Measurements from ENCODE around the gene ZDHHC12. TPM values are rescaled to one million over a fixed set of nuclear protein-coding genes. Genes with fewer than 3 reads are reported as not detected.

Gene ZDHHC12
- total RNA-seq, 1 experiment from 2014 or later = 35.2 TPM

DNA sequence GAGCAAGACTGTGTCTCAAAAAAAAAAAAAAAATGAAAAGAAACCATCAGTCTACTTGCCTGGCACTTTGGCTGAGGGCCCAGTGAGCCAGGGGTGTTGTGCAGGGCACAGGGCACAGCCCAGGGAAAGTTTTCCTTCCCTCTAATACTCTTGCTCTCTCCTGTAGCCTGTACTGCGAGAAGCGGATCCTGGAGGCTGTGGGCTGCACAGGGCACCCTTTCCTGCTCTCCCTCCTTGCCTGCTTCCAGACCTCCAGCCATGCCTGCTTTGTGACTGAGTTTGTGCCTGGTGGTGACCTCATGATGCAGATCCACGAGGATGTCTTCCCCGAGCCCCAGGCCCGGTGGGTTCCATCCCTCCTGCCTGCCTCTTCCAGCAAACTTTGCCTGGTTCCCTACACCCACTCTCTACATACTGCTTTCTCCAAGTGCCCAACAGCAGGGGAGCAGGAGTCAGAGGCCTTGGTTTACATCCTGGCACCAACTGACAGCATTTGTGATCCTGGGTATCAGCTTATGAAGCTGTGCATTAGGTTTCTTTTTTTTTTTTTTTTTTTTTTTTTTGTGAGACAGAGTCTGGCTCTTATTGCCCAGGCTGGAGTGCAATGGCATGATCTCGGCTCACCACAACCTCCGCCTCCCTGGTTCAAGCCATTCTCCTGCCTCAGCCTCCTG, 7.2 kb downstream of the ZDHHC12 start:
- intact Hi-C loops (cut with micrococcal nuclease; ENCODE audit: unreplicated experiment) = no loop called here
- CTCF ChIA-PET = no interaction called here
- POLR2A ChIA-PET (ENCODE audit: low non-redundant PET) = no interaction called here

DNA sequence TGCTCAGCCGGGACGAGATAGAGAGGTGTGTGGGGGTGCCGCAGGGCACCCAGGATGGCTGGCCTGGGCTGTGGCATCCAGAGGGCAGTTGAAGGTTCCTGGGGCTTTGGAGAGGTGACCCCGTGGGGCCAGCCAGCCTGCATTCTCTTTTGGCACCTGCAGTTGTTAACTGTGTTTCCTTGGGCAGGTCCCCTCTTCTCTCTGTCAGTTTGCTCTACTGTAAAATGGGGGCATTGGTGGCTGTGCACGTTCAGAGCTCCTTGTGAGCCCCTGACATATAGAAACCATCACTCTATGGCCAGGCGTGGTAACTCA, 8.5 kb downstream of the ZDHHC12 start:
- H3K4me3 ChIP-seq (ENCODE audit: low read depth, low read length, poor library complexity, severe bottlenecking) = no peak overlapping the region
- no peaks in the 10 kb centered on the region for H3K36me3 ChIP-seq (ENCODE audit: insufficient read depth, low read length, poor library complexity, severe bottlenecking)
- no peaks in the 10 kb centered on the region for H3K27me3 ChIP-seq (replicated peaks; ENCODE audit: insufficient read depth, low read depth, low read length, poor library complexity)
- ChIA-PET CTCF (no interaction called here), POLR2A (ENCODE audit: low non-redundant PET) (no interaction called here)
- intact Hi-C loops (cut with micrococcal nuclease; ENCODE audit: unreplicated experiment) = no loop called here
- no peaks in the 10 kb centered on the region for H3K4me1 ChIP-seq (ENCODE audit: insufficient read depth, low read length, poor library complexity, severe bottlenecking)
- no peak for TF ChIP-seq EZH2 (IDR thresholded peaks at IDR 0.05; ENCODE audit: borderline replicate concordance, low read depth, low read length, poor library complexity, severe bottlenecking)
- TF ChIP-seq, protein P1, sequence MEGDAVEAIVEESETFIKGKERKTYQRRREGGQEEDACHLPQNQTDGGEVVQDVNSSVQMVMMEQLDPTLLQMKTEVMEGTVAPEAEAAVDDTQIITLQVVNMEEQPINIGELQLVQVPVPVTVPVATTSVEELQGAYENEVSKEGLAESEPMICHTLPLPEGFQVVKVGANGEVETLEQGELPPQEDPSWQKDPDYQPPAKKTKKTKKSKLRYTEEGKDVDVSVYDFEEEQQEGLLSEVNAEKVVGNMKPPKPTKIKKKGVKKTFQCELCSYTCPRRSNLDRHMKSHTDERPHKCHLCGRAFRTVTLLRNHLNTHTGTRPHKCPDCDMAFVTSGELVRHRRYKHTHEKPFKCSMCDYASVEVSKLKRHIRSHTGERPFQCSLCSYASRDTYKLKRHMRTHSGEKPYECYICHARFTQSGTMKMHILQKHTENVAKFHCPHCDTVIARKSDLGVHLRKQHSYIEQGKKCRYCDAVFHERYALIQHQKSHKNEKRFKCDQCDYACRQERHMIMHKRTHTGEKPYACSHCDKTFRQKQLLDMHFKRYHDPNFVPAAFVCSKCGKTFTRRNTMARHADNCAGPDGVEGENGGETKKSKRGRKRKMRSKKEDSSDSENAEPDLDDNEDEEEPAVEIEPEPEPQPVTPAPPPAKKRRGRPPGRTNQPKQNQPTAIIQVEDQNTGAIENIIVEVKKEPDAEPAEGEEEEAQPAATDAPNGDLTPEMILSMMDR (conservative IDR thresholded peaks at IDR 0.05; ENCODE audit: low read depth, low read length) = no peak
- H3K27ac ChIP-seq (ENCODE audit: low read depth, low read length, poor library complexity, severe bottlenecking) = no peak overlapping the region
- H3K9me3 ChIP-seq (ENCODE audit: low read depth, low read length, poor library complexity, severe bottlenecking) = no peaks in the 10 kb centered on the region
- DNase-seq (ENCODE audit: low spot score) = no peak
- no TSS peak for BruUV-seq (replicated peaks)

More for the DNA sequence above, 7.2 kb downstream of the ZDHHC12 start:
- TF ChIP-seq, protein P1 (conservative IDR thresholded peaks at IDR 0.05; ENCODE audit: low read depth, low read length) = no peak
- TF ChIP-seq EZH2 (IDR thresholded peaks at IDR 0.05; ENCODE audit: borderline replicate concordance, low read depth, low read length, poor library complexity, severe bottlenecking) = no peak
- H3K36me3 ChIP-seq (ENCODE audit: insufficient read depth, low read length, poor library complexity, severe bottlenecking) = peaks cover 3% of the 10 kb centered on the region
- H3K9me3 ChIP-seq (ENCODE audit: low read depth, low read length, poor library complexity, severe bottlenecking) = no peaks in the 10 kb centered on the region
- no peak overlapping the region for H3K27ac ChIP-seq (ENCODE audit: low read depth, low read length, poor library complexity, severe bottlenecking)
- no TSS peak for BruUV-seq (replicated peaks)
- no peak overlapping the region for H3K4me3 ChIP-seq (ENCODE audit: low read depth, low read length, poor library complexity, severe bottlenecking)
- H3K4me1 ChIP-seq (ENCODE audit: insufficient read depth, low read length, poor library complexity, severe bottlenecking) = no peaks in the 10 kb centered on the region
- no peak for DNase-seq (ENCODE audit: low spot score)
- H3K27me3 ChIP-seq (replicated peaks; ENCODE audit: insufficient read depth, low read depth, low read length, poor library complexity) = no peaks in the 10 kb centered on the region

DNA sequence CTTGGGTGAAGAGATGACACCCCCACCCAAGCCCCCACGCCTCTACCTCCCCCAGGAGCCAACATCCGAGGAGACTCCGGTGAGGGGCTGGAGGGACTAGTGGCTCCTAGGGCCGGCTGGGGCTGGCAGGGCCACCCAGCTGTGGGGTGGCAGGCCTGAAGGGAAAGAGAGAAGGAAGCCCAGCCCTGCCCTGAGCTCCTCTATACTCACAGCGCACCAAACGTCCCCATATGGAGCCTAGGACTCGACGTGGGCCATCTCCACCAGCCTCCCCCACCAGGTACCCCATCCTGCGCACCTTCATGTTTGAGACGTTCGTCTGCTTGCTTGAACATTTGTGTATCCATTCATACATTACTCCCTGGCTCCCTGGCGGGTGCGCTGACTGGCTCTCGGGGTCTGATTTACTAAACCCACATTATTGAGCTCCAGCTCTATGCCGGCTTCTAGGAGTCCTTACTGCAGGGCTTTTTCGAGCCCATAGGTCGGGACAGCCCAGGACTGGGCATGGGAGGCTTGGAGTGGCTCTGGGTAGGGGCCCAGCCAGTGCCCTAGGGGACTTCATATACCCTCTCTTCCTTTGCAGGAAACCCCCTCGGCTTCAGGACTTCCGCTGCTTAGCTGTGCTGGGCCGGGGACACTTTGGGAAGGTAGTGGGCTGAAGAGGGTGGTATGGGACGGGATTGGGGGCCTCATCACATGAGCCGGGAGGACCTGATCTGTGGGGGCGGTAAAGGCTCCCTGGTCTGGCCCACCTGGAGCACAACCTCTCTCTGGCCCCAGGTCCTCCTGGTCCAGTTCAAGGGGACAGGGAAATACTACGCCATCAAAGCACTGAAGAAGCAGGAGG, 9.1 kb downstream of the ZDHHC12 start:
- no peak for TF ChIP-seq EZH2 (IDR thresholded peaks at IDR 0.05; ENCODE audit: borderline replicate concordance, low read depth, low read length, poor library complexity, severe bottlenecking)
- TF ChIP-seq, protein P1 (conservative IDR thresholded peaks at IDR 0.05; ENCODE audit: low read depth, low read length) = no peak
- no peak overlapping the region for H3K27ac ChIP-seq (ENCODE audit: low read depth, low read length, poor library complexity, severe bottlenecking)
- H3K9me3 ChIP-seq (ENCODE audit: low read depth, low read length, poor library complexity, severe bottlenecking) = no peaks in the 10 kb centered on the region
- H3K4me1 ChIP-seq (ENCODE audit: insufficient read depth, low read length, poor library complexity, severe bottlenecking) = no peaks in the 10 kb centered on the region
- intact Hi-C loops (cut with micrococcal nuclease; ENCODE audit: unreplicated experiment) = no loop called here
- BruUV-seq (replicated peaks) = no TSS peak
- no peak for DNase-seq (ENCODE audit: low spot score)
- ChIA-PET CTCF (no interaction called here), POLR2A (ENCODE audit: low non-redundant PET) (no interaction called here)
- no peak overlapping the region for H3K4me3 ChIP-seq (ENCODE audit: low read depth, low read length, poor library complexity, severe bottlenecking)
- no peaks in the 10 kb centered on the region for H3K36me3 ChIP-seq (ENCODE audit: insufficient read depth, low read length, poor library complexity, severe bottlenecking)
- H3K27me3 ChIP-seq (replicated peaks; ENCODE audit: insufficient read depth, low read depth, low read length, poor library complexity) = no peaks in the 10 kb centered on the region

Data from A673 (cell line).